ENCODE measurements around the gene ADAT2.

DNA sequence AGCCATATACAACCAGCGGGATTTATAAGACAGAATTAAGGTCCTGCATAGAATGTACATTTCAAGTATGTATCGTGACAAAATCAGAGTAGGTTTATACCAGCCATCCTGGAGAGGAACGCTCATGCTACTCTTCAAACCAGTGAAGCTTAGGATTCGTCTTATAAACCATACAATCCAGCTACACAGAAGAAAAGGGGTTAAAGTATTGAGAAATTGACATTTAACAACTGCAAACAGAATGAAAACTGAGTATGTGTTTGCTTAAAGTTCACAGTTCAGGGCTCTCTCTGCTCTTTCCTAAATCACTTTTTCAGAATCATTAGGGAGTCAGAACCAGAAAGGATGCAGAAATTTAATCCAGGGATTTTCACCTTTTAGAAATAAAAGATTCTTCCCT, 17.9 kb downstream of the ADAT2 start:
- TF ChIP-seq CTCF (CRISPR knock-in tag; IDR thresholded peaks at IDR 0.05), result no peak
- peak in 1 of 2 experiments; percentile 84; a peak in 2 of 4 replicates for TF ChIP-seq EP300 (IDR thresholded peaks at IDR 0.05; ENCODE audit: low read depth in 2 of 2, low read length in 2 of 2)
- no peak for TF ChIP-seq EP300 (CRISPR knock-in tag; IDR thresholded peaks at IDR 0.05; ENCODE audit: borderline replicate concordance)
- no peak for TF ChIP-seq ETS1 (CRISPR knock-in tag; IDR thresholded peaks at IDR 0.05)
